ENCODE measurements around the gene ACOT9.

Gene ACOT9

GRCh38 chrX:23742697-23743622 lies at the start of gene ACOT9:
TSS of gene ACOT9 (minus strand) at chrX:23743276. CDS start at chrX:23743144, 132 bp downstream.
- Histone ChIP-seq H3K9ac (peak within 1 kb of the TSS; percentile 72), H4K20me1 (ENCODE audit: insufficient read depth) (no peaks in the 10 kb centered on the region), H3K27me3 (ENCODE audit: insufficient read depth, low read depth) (no peaks in the 10 kb centered on the region), H2AFZ (ENCODE audit: low read depth) (peak within 1 kb of the TSS; percentile 93), H3K27ac (peak within 1 kb of the TSS; percentile 76), H3K4me3 (IDR thresholded peaks at IDR 0.05; ENCODE audit: insufficient read depth, low read depth, low read length) (no peak within 1 kb of the TSS), H3K4me1 (ENCODE audit: low read depth, poor library complexity, severe bottlenecking) (peaks cover 12% of the 10 kb centered on the region), H3K79me2 (ENCODE audit: insufficient read depth, low read depth) (peaks cover 9% of the 10 kb centered on the region; the same call in 1 of the 2 replicates), H3K36me3 (ENCODE audit: insufficient read depth) (no peaks in the 10 kb centered on the region), H3K4me2 (peak within 1 kb of the TSS; percentile 60)
- TF ChIP-seq CTCF (conservative IDR thresholded peaks at IDR 0.05; ENCODE audit: low read depth, low read length), result no peak

DNA sequence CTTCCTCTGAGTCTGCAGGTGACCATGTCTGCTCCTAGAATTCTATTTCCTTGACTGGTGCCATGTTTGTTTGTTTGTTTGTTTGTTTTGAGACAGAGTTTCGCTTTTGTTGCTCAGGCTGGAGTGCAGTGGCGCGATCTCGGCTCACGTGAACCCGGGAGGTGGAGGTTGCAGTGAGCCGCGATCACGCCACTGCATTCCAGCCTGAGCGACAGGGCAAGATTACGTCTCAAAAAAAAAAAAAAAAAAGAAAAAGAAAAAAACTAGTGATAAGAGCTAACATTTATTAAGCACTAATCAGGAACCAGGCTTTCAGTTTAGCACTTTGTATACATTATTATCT lies 47.0 kb upstream of the ACOT9 start:
- Histone ChIP-seq H3K27ac (no peak overlapping the region), H3K4me2 (no peak overlapping the region), H4K20me1 (ENCODE audit: insufficient read depth) (no peaks in the 10 kb centered on the region), H3K4me3 (IDR thresholded peaks at IDR 0.05; ENCODE audit: insufficient read depth, low read depth, low read length) (no peak overlapping the region), H3K27me3 (ENCODE audit: insufficient read depth, low read depth) (no peaks in the 10 kb centered on the region), H3K9ac (no peak overlapping the region), H3K79me2 (ENCODE audit: insufficient read depth, low read depth) (no peaks in the 10 kb centered on the region), H3K36me3 (ENCODE audit: insufficient read depth) (no peaks in the 10 kb centered on the region), H3K4me1 (ENCODE audit: low read depth, poor library complexity, severe bottlenecking) (no peaks in the 10 kb centered on the region), H2AFZ (ENCODE audit: low read depth) (no peak overlapping the region)
- TF ChIP-seq CTCF (conservative IDR thresholded peaks at IDR 0.05; ENCODE audit: low read depth, low read length), result no peak

DNA sequence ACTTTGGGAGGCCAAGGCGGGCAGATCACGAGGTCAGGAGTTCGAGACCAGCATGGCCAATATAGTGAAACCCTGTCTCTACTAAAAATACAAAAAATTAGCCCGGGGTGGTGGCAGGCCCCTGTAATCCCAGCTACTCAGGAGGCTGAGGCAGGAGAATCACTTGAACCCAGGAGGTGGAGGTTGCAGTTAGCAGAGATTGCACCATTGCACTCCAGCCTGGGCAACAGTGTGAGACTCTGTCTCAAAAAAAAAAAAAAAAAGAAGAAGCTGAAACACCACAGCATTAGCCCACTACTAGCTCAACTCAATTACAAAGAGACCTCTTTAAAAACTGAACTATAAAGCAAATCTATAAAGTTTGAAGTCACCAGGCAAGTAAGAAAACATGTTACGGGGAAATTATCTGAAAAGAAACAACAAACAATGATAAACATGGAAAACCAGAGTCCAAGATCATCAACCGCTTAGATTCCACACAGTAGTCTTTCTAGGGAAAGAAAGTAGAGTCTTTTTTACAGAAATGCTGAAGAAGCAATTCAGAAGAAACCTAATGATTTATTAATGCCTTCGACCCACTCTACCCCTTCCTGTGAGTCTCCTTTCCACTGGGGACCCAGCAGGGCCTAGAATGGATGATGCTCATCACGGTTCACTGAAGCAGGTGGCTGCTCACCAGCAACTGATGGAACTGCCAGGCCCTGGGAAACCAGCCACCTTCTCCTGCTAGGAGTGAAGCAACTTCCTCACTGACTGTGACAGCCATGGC lies 46.5 kb upstream of the ACOT9 start:
- no peak overlapping the region for H3K27ac ChIP-seq

DNA sequence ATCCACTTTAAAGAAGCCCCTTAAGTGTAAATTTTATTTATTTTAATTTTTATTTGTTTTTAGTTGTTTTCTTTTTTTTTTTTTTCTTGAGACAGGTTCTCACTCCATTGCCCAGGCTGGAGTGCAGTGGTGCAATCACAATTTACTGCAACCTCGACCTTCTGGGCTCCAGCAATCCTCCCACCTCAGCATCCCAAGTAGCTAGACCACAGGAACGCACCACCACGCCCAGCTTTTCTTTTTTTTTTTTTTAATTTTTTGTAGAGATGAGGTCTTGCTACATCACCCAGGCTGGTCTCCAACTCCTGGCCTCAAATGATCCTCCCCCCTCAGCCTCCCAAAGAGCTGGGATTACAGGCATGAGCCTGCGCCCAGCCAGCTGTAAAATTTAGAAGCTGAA lies 45.9 kb upstream of the ACOT9 start:
- Histone ChIP-seq H4K20me1 (ENCODE audit: insufficient read depth) (no peaks in the 10 kb centered on the region), H3K36me3 (ENCODE audit: insufficient read depth) (no peaks in the 10 kb centered on the region), H3K27me3 (ENCODE audit: insufficient read depth, low read depth) (no peaks in the 10 kb centered on the region), H3K4me2 (no peak overlapping the region), H3K4me1 (ENCODE audit: low read depth, poor library complexity, severe bottlenecking) (peaks cover 6% of the 10 kb centered on the region), H3K9ac (no peak overlapping the region), H3K79me2 (ENCODE audit: insufficient read depth, low read depth) (no peaks in the 10 kb centered on the region), H3K27ac (no peak overlapping the region), H3K4me3 (IDR thresholded peaks at IDR 0.05; ENCODE audit: insufficient read depth, low read depth, low read length) (no peak overlapping the region), H2AFZ (ENCODE audit: low read depth) (no peak overlapping the region)
- no peak for TF ChIP-seq CTCF (conservative IDR thresholded peaks at IDR 0.05; ENCODE audit: low read depth, low read length)

More for the DNA sequence above, 46.5 kb upstream of the ACOT9 start:
- H3K4me2 ChIP-seq, result no peak overlapping the region
- H3K4me3 ChIP-seq (IDR thresholded peaks at IDR 0.05; ENCODE audit: insufficient read depth, low read depth, low read length), result no peak overlapping the region
- TF ChIP-seq CTCF (conservative IDR thresholded peaks at IDR 0.05; ENCODE audit: low read depth, low read length), result no peak
- no peaks in the 10 kb centered on the region for H3K36me3 ChIP-seq (ENCODE audit: insufficient read depth)
- H3K9ac ChIP-seq, result no peak overlapping the region
- no peaks in the 10 kb centered on the region for H4K20me1 ChIP-seq (ENCODE audit: insufficient read depth)
- no peaks in the 10 kb centered on the region for H3K79me2 ChIP-seq (ENCODE audit: insufficient read depth, low read depth)
- H2AFZ ChIP-seq (ENCODE audit: low read depth), result no peak overlapping the region
- H3K27me3 ChIP-seq (ENCODE audit: insufficient read depth, low read depth), result no peaks in the 10 kb centered on the region
- no peaks in the 10 kb centered on the region for H3K4me1 ChIP-seq (ENCODE audit: low read depth, poor library complexity, severe bottlenecking)

Measured in KMS-11 (cell line).